ENCODE measurements around the gene STAG1. TPM values are rescaled to one million over a fixed set of nuclear protein-coding genes. Genes with fewer than 3 reads are reported as not detected.

Gene STAG1
- total RNA-seq, 2 experiments from 2014 or later: 28.0 to 29.7 TPM

DNA sequence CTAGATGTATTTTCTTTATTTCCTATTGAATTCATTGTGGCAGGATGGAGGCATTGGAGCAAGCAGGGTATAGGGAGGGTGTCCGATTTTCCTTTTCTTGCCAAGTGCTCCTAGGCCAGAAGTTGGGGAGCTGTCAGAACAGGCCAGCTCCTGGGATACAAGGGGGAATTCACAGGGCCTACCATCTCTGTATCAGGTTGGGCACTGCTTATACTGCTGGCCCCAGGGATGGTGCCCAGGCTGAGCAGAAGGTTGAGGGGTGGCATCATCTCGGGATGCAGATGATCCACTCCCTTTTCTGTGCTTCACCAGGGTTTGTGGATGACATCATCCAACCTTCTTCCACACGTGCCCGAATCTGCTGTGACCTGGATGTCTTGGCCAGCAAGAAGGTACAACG, 422.6 kb downstream of the STAG1 start:
- no peak overlapping the region for H3K27ac Mint-ChIP-seq
- peaks cover 2% of the 10 kb centered on the region for H3K4me1 Mint-ChIP-seq (ENCODE audit: low read depth)
- H3K27me3 Mint-ChIP-seq (ENCODE audit: low read depth): no peaks in the 10 kb centered on the region
- CTCF ChIA-PET: interaction anchor here (0.6 kb wide), 1 partner anchor 31 kb away, joined by 4 read pairs; no protein-coding TSS in a partner anchor
- intact Hi-C loops (cut with micrococcal nuclease): no loop called here
- H3K4me3 Mint-ChIP-seq: no peak overlapping the region
- H3K9me3 Mint-ChIP-seq: no peaks in the 10 kb centered on the region
- DNase-seq: no peak
- peaks cover 60% of the 10 kb centered on the region for H3K36me3 Mint-ChIP-seq (ENCODE audit: low read depth)

- no peak overlapping the region for H3K27ac Mint-ChIP-seq
- CTCF ChIA-PET: interaction anchor here (0.6 kb wide), 1 partner anchor 62 kb away, joined by 3 read pairs; no protein-coding TSS in a partner anchor
- no peaks in the 10 kb centered on the region for H3K27me3 Mint-ChIP-seq (ENCODE audit: low read depth)
- H3K4me1 Mint-ChIP-seq (ENCODE audit: low read depth): peaks cover 2% of the 10 kb centered on the region
- peaks cover 7% of the 10 kb centered on the region for H3K9me3 Mint-ChIP-seq
- peaks cover 65% of the 10 kb centered on the region for H3K36me3 Mint-ChIP-seq (ENCODE audit: low read depth)
- H3K4me3 Mint-ChIP-seq: no peak overlapping the region
- DNase-seq: no peak
- intact Hi-C loops (cut with micrococcal nuclease): no loop called here
These were observed 424.5 kb downstream of the STAG1 start for GRCh38 chr3:136327671-136328070.

DNA sequence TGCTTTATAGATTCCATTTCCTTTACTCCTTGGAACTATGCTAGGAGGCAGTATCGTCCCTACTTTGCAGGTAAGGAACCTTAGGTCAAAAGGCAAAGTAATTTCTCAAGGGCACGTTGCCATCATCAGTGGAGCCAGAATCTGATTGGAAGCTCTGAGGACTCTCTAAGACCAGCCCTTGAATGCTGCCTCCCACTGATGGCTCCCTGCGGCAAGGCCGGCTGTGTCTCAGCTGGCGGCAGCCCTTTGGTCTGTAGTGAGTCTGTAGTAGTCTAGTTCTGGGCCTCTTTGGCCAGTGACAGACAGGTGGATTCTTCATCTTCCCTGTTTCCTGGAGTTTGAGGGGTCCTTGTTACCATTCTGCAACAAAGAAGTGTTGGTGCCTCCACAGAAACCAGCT, 425.9 kb downstream of the STAG1 start:
- Mint-ChIP-seq H3K27ac (no peak overlapping the region), H3K9me3 (peaks cover 19% of the 10 kb centered on the region), H3K27me3 (ENCODE audit: low read depth) (no peaks in the 10 kb centered on the region), H3K36me3 (ENCODE audit: low read depth) (peaks cover 72% of the 10 kb centered on the region), H3K4me3 (no peak overlapping the region), H3K4me1 (ENCODE audit: low read depth) (peaks cover 2% of the 10 kb centered on the region)
- intact Hi-C loops (cut with micrococcal nuclease): no loop called here
- CTCF ChIA-PET: no interaction called here
- no peak for DNase-seq

DNA sequence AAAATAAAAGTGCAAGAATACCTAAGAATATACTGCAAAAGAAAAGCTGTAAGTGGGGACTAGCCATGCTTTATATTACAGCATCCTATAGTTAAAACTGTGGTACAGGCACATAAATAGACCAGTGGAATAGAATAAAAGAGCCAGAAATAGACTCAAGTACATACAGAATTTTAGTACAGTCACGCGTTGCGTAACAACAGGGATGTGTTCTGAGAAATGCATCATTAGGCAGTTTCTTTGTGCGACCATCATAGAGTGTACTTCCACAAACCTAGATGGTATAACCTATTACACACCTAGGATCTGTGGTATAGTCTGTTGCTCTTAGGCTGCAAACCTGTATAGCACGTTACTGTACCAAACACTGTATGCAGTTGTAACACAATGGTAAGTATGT, 440.2 kb downstream of the STAG1 start:
- Mint-ChIP-seq H3K4me3 (no peak overlapping the region), H3K9me3 (no peaks in the 10 kb centered on the region), H3K27ac (no peak overlapping the region), H3K4me1 (ENCODE audit: low read depth) (no peaks in the 10 kb centered on the region), H3K27me3 (ENCODE audit: low read depth) (no peaks in the 10 kb centered on the region), H3K36me3 (ENCODE audit: low read depth) (peaks cover 26% of the 10 kb centered on the region)
- CTCF ChIA-PET: no interaction called here
- DNase-seq: no peak
- intact Hi-C loops (cut with micrococcal nuclease): no loop called here

DNA sequence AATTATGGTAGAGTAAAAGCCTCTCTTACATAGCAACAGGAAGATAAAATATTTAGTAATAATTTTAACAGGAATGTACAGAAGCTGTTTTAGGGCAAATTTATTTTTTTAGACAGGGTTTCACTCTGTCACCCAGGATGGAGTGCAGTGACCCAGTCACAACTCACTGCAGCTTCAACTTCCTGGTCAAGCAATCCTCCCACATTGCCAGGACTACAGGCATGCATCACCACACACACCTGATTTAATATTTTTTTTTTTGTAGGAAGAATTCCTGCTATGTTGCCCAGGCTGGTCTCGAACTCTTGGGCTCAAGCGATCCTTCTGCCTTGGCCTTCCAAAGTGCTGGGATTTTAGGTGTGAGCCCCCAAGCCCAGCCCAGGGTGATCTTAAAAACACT, 440.9 kb downstream of the STAG1 start:
- no peak overlapping the region for H3K4me3 Mint-ChIP-seq
- peaks cover 20% of the 10 kb centered on the region for H3K36me3 Mint-ChIP-seq (ENCODE audit: low read depth)
- CTCF ChIA-PET: no interaction called here
- H3K4me1 Mint-ChIP-seq (ENCODE audit: low read depth): no peaks in the 10 kb centered on the region
- no peak for DNase-seq
- intact Hi-C loops (cut with micrococcal nuclease): no loop called here
- no peaks in the 10 kb centered on the region for H3K9me3 Mint-ChIP-seq
- H3K27ac Mint-ChIP-seq: no peak overlapping the region
- no peaks in the 10 kb centered on the region for H3K27me3 Mint-ChIP-seq (ENCODE audit: low read depth)

GRCh38 chr3:136305879-136306278, 446.3 kb downstream of the STAG1 start:
- CTCF ChIA-PET: no interaction called here
- Mint-ChIP-seq H3K9me3 (no peaks in the 10 kb centered on the region), H3K4me1 (ENCODE audit: low read depth) (no peaks in the 10 kb centered on the region), H3K27me3 (ENCODE audit: low read depth) (no peaks in the 10 kb centered on the region), H3K4me3 (no peak overlapping the region), H3K27ac (no peak overlapping the region), H3K36me3 (ENCODE audit: low read depth) (peaks cover 11% of the 10 kb centered on the region)
- intact Hi-C loops (cut with micrococcal nuclease): no loop called here
- no peak for DNase-seq

DNA sequence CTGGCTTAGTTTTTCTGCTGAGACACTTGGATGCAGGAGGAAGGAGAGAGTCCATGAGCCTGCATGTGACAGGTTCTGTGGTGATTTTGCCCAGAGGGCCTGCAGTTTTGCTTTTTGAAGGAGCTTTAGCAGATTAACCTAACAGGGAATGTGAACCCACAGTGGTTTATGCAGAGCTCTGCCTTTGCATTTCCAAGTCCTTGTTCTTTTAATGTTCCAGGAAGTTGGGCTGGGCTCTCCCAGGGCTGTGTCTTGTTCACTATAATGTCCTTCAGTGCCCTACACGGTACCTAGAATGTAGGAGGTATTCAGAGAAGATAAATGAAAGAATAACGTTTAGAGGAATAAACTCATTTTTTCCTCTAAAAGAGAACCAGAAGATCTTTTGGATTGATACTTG, 451.7 kb downstream of the STAG1 start:
- no peak for DNase-seq

GRCh38 chr3:136297826-136298225, 454.4 kb downstream of the STAG1 start:
- Mint-ChIP-seq H3K9me3 (no peaks in the 10 kb centered on the region), H3K36me3 (ENCODE audit: low read depth) (peaks cover 23% of the 10 kb centered on the region)
- CTCF ChIA-PET: no interaction called here

More for the DNA sequence above, 451.7 kb downstream of the STAG1 start:
- peaks cover 13% of the 10 kb centered on the region for H3K36me3 Mint-ChIP-seq (ENCODE audit: low read depth)
- no peaks in the 10 kb centered on the region for H3K9me3 Mint-ChIP-seq
- intact Hi-C loops (cut with micrococcal nuclease): no loop called here
- H3K4me3 Mint-ChIP-seq: no peak overlapping the region
- no peak overlapping the region for H3K27ac Mint-ChIP-seq
- H3K27me3 Mint-ChIP-seq (ENCODE audit: low read depth): no peaks in the 10 kb centered on the region
- CTCF ChIA-PET: no interaction called here
- no peaks in the 10 kb centered on the region for H3K4me1 Mint-ChIP-seq (ENCODE audit: low read depth)

DNA sequence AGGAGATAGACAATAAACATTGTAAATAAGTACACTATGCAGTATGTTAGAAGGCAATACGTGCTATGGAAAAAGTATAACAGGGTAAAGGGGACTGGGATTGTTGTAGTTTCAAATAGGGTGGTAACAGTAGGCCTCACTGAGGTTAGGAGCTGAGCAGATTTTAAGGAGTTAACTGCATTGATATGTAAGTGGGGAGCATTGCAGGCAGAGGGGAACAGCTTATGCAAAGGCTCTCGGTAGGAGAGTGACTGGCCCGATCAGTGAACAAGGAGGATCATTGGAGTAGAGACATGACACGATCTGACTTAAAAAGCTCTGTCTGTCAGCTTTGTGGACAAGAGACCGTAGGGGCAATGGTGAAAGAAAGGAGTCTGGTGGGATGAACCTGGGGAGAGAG, 455.2 kb downstream of the STAG1 start:
- Mint-ChIP-seq H3K4me1 (ENCODE audit: low read depth) (no peaks in the 10 kb centered on the region), H3K27ac (no peak overlapping the region), H3K9me3 (no peaks in the 10 kb centered on the region), H3K36me3 (ENCODE audit: low read depth) (peaks cover 24% of the 10 kb centered on the region), H3K4me3 (no peak overlapping the region), H3K27me3 (ENCODE audit: low read depth) (no peaks in the 10 kb centered on the region)
- DNase-seq: no peak
- intact Hi-C loops (cut with micrococcal nuclease): no loop called here
- CTCF ChIA-PET: no interaction called here

More at GRCh38 chr3:136297826-136298225, 454.4 kb downstream of the STAG1 start:
- no peak for DNase-seq
- intact Hi-C loops (cut with micrococcal nuclease): no loop called here
- Mint-ChIP-seq H3K4me3 (no peak overlapping the region), H3K27ac (no peak overlapping the region), H3K27me3 (ENCODE audit: low read depth) (no peaks in the 10 kb centered on the region), H3K4me1 (ENCODE audit: low read depth) (no peaks in the 10 kb centered on the region)

- no peak for DNase-seq
These were observed 458.0 kb downstream of the STAG1 start for GRCh38 chr3:136294176-136294575.

GRCh38 chr3:136293279-136293678, 458.9 kb downstream of the STAG1 start:
- H3K27me3 Mint-ChIP-seq (ENCODE audit: low read depth): no peaks in the 10 kb centered on the region
- intact Hi-C loops (cut with micrococcal nuclease): no loop called here
- H3K9me3 Mint-ChIP-seq: no peaks in the 10 kb centered on the region
- H3K36me3 Mint-ChIP-seq (ENCODE audit: low read depth): peaks cover 31% of the 10 kb centered on the region
- CTCF ChIA-PET: no interaction called here
- no peaks in the 10 kb centered on the region for H3K4me1 Mint-ChIP-seq (ENCODE audit: low read depth)
- DNase-seq: no peak
- H3K4me3 Mint-ChIP-seq: no peak overlapping the region
- H3K27ac Mint-ChIP-seq: no peak overlapping the region

More at GRCh38 chr3:136294176-136294575, 458.0 kb downstream of the STAG1 start:
- CTCF ChIA-PET: no interaction called here
- Mint-ChIP-seq H3K4me3 (no peak overlapping the region), H3K4me1 (ENCODE audit: low read depth) (no peaks in the 10 kb centered on the region), H3K27ac (no peak overlapping the region), H3K36me3 (ENCODE audit: low read depth) (peaks cover 31% of the 10 kb centered on the region), H3K9me3 (no peaks in the 10 kb centered on the region), H3K27me3 (ENCODE audit: low read depth) (no peaks in the 10 kb centered on the region)
- intact Hi-C loops (cut with micrococcal nuclease): no loop called here

- no peak for DNase-seq
- Mint-ChIP-seq H3K4me3 (no peak overlapping the region), H3K27me3 (ENCODE audit: low read depth) (no peaks in the 10 kb centered on the region), H3K4me1 (ENCODE audit: low read depth) (no peaks in the 10 kb centered on the region), H3K36me3 (ENCODE audit: low read depth) (peaks cover 33% of the 10 kb centered on the region), H3K9me3 (no peaks in the 10 kb centered on the region), H3K27ac (no peak overlapping the region)
- intact Hi-C loops (cut with micrococcal nuclease): no loop called here
- CTCF ChIA-PET: no interaction called here
These were observed 459.7 kb downstream of the STAG1 start for GRCh38 chr3:136292500-136292899.

DNA sequence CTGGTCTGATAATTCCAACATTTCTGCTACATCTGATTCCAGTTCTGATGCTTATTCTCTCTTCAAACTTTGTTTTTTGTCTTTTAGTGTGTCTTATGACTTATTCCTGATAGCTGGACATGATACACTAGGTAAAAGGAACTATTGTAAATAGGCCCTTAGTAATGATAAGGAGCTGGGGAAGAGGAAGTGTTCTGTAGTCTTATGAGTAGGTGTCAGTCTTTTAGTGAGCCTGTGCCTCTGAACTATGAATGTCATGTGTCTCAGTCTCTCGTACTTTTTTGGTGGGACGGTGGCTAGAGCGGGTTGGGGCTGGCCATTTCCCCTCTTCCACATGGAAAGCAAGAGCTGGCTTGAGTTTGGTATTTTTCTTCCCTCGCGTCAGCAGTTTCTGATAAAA, 460.9 kb downstream of the STAG1 start:
- Mint-ChIP-seq H3K4me3 (no peak overlapping the region), H3K4me1 (ENCODE audit: low read depth) (no peaks in the 10 kb centered on the region), H3K27ac (no peak overlapping the region), H3K9me3 (no peaks in the 10 kb centered on the region), H3K27me3 (ENCODE audit: low read depth) (no peaks in the 10 kb centered on the region), H3K36me3 (ENCODE audit: low read depth) (peaks cover 38% of the 10 kb centered on the region)
- no peak for DNase-seq
- intact Hi-C loops (cut with micrococcal nuclease): no loop called here
- CTCF ChIA-PET: interaction anchor here (1.1 kb wide), 1 partner anchor 10 kb away, joined by 3 read pairs; no protein-coding TSS in a partner anchor

Measured in activated naive CD4-positive, alpha-beta T cell treated with anti-CD3 and anti-CD28 coated beads for 36 hours (primary cell).